Erythroblast (primary cell): Measurements from ENCODE around the gene SF3A1.

Source experiments
- GATA1 ChIP-seq: IDR thresholded peaks from 2 replicates; pipeline ENCODE4 v1.6.1; 2011; ENCODE audit warnings: low read depth, mild to moderate bottlenecking, control low read depth, low read length, moderate library complexity
- POLR2A ChIP-seq: IDR thresholded peaks from 2 replicates; pipeline ENCODE4 v1.6.1; 2011; ENCODE audit warnings: mild to moderate bottlenecking, low read length

DNA sequence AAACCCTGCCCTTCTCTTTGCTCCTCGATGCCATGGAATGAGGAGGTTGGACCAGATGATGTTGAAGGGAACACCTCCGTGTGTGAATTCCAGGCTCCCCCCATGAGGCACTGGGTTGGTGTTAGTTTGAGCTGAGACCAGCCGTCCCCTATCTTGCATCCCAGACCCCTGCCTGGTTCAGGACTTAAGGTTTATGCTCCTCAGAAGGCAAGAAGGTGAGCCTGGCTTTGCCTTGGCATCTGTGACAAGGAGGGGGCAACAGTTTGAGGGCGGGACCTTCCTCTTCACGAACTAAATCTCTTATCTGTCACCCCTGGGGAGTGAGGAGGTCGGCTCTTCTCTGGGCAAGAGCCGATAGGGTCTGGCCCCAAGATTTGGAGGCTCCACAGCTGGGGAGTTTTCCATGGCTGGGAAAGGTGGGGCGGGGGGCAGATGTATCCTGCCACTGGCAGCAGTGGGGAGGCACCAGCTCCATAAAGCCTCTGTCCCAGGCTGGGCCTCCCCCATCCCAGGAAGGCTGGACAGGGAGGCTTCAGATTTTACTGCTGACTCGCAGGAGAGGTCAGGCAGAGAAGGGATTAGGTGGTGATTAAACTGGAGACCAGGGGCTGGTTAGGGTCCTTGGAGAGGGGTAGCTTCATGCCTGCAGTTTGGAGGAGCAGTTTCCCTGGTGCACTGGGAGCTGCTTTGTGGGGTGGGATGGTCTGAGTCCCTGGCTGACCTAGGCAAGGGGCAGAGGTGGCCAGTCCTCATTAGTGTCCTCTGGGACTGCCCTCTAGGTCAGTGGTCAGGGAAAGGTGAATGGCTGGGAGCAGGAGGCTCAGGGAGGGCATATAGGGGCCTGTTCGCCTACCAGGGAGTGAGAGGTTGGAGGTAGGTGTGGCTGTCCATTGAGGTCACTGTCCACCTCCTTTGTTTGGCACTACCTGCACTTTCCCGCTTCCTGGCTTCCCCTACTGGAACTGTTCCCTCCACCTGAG lies 41.3 kb upstream of the SF3A1 start:
- TF ChIP-seq POLR2A (peak; percentile 41), GATA1 (no peak)
